Spleen (tissue), 11 donors: ENCODE results near the gene CDC42BPG. TPM values are rescaled to one million over a fixed set of nuclear protein-coding genes. Genes with fewer than 3 reads are reported as not detected.

Experiments used
- DNase-seq: peaks from one replicate; pipeline ENCODE4 v3.0.0-alpha.2; 2020
- H3K27ac ChIP-seq, 8 donors: fragments of 200-600 bp; sonication (generic) in 7 of 8; 1 replicate in 4 of 8; 2 replicates in 4 of 8; pipeline versions ENCODE4 v1.5.0 to v1.8.0; 2016 to 2021; ENCODE audit warnings: inconsistent platforms in 4 of 8, mild to moderate bottlenecking in 4 of 8, moderate library complexity in 1 of 8
- H3K27me3 ChIP-seq, 7 donors: fragments of 200-600 bp; sonication (generic) in 6 of 7; replicated peaks in 1 of 7; 1 replicate in 4 of 7; 2 replicates in 3 of 7; pipeline versions ENCODE4 v1.5.0 to v1.8.0; 2016 to 2021; ENCODE audit warnings: inconsistent platforms in 3 of 7, mild to moderate bottlenecking in 1 of 7
- H3K36me3 ChIP-seq, 6 donors: fragments of 200-600 bp; sonication (generic) in 5 of 6; 1 replicate in 4 of 6; 2 replicates in 2 of 6; pipeline versions ENCODE4 v1.5.0 to v1.8.0; 2016 to 2021; ENCODE audit warnings: inconsistent platforms in 2 of 6
- H3K4me1 ChIP-seq, 6 donors: fragments of 200-600 bp; sonication (generic) in 5 of 6; 1 replicate in 3 of 6; 2 replicates in 3 of 6; pipeline versions ENCODE4 v1.5.0 to v1.8.0; 2016 to 2021; ENCODE audit warnings: inconsistent platforms in 3 of 6
- H3K4me3 ChIP-seq, 8 donors: fragments of 200-600 bp; sonication (generic) in 7 of 8; 1 replicate in 4 of 8; 2 replicates in 4 of 8; pipeline versions ENCODE4 v1.5.0 to v1.8.0; 2016 to 2021; ENCODE audit warnings: inconsistent platforms in 4 of 8, mild to moderate bottlenecking in 4 of 8, moderate library complexity in 2 of 8
- H3K9me3 ChIP-seq, 8 donors: fragments of 200-600 bp; sonication (generic) in 7 of 8; 1 replicate in 4 of 8; 2 replicates in 4 of 8; pipeline versions ENCODE4 v1.5.0 to v1.8.0; 2016 to 2021; ENCODE audit warnings: inconsistent platforms in 4 of 8
- CTCF ChIP-seq, 11 experiments: fragments of 200-600 bp in 7 of 11; fragments of 450-650 bp in 4 of 11; sonication (generic) in 4 of 11; IDR thresholded peaks in 8 of 11; conservative IDR thresholded peaks in 3 of 11; 1 replicate in 7 of 11; 2 replicates in 4 of 11; pipeline versions ENCODE4 v1.4.0 to v1.8.0; 2016 to 2021; ENCODE audit warnings: antibody characterized with exemption in 11 of 11, inconsistent platforms in 4 of 11, mild to moderate bottlenecking in 1 of 11
- POLR2A ChIP-seq, 3 donors: fragments of 450-650 bp; IDR thresholded peaks; one replicate each; pipeline ENCODE4 v1.5.1; 2017; ENCODE audit warnings: antibody characterized with exemption in 3 of 3, mild to moderate bottlenecking in 1 of 3
- POLR2AphosphoS5 ChIP-seq, 3 donors: sonication (generic); formaldehyde crosslinking; IDR thresholded peaks; one replicate each; pipeline ENCODE4 v1.5.1; 2017; ENCODE audit warnings: antibody characterized with exemption in 3 of 3
- WGBS, 5 donors: extraction: QIAGEN DNeasy Blood & Tissue Kit in 3 of 5; methylation state at CpG; one replicate each; pipeline versions ENCODE4 v1.1.5 to v1.1.7; 2013 to 2018; 5-methylcytosine and 5-hydroxymethylcytosine counted together
- intact Hi-C: fragments of 100-400 bp; cut with DNase I; formaldehyde crosslinking; loops from one replicate; pipeline ENCODE4 v1.15.0; 2023; ENCODE audit warnings: low total_unique reads
- polyA plus RNA-seq, 3 donors: library from polyadenylated mRNA; stranded (reverse); fragments of 200-250 nt; gene quantifications; one replicate each; pipeline ENCODE4 v1.2.1, GENCODE V29; 2013
- total RNA-seq, 7 donors: library from RNA; depleted of rRNA in 3 of 7; stranded (reverse); fragments of >200 nt in 3 of 7; fragmentation: NEBNext Ultra II Directional in 4 of 7; extraction: Animal tissue kit (Norgen Biotek cat#: 25700) in 4 of 7; gene quantifications; one replicate each; pipeline versions ENCODE4 v1.1.0 to v1.2.1, GENCODE V29; 2016 to 2021
- donor health status: healthy with polysubstance abuse.
- donor health status: DM: no; HTN: no; CAD: no; lungs with moderate emphysema.
- donor health status: DM: no; HTN: no; CAD: no.
- donor health status: Bipolar disorder and iron deficiency.
- donor health status: healthy.
- donor health status: DM: no; HTN: no; CAD: no.
- donor health status: DM: yes; HTN: yes; CAD: no.

Gene CDC42BPG
- total and polyA plus RNA-seq, 10 donors, result 0.74 to 4.6 (median 2.5) TPM

DNA sequence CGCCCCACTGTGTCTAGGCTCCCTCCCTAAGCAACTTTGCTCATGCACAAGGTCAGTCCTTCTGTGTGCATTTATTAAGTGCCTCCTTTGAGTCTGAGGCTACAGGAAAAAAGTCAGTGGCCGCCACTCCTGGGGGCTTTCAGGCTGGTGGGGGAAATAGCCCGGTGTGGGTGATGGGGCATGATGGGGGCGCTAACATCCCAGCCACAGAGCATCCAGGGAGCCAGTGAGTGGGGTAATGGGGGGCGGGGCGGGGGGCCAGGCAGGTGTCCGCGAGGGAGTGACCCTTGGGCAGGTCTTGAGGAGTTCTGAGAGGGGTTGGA is 43.9 kb upstream of the CDC42BPG start:
- Histone ChIP-seq H3K27ac (peak overlapping the region in 7 of 8 donors; percentile 61 to 87 (median 76)), H3K27me3 (no peaks in the 10 kb centered on the region), H3K4me1 (peaks cover 16 to 79% (median 39%) of the 10 kb centered on the region in 6 donors), H3K9me3 (no peaks in the 10 kb centered on the region), H3K36me3 (no peaks in the 10 kb centered on the region), H3K4me3 (peak overlapping the region in 5 of 8 donors; percentile 18 to 59 (median 25))
- intact Hi-C loops, result no loop called here
- DNase-seq, result no peak
- TF ChIP-seq POLR2AphosphoS5 (IDR thresholded peaks at IDR 0.05) (no peak), POLR2A (IDR thresholded peaks at IDR 0.05) (no peak), CTCF (IDR thresholded peaks at IDR 0.05 in 8 of 11, conservative IDR thresholded peaks at IDR 0.05 in 3 of 11) (no peak)
- WGBS, 5 donors, result 65 to 77% (median 68%) methylated on average over 6 to 8 of the region's 8 CpGs

GRCh38 chr11:64887757-64888405 is 43.4 kb upstream of the CDC42BPG start:
- Histone ChIP-seq H3K4me1 (peaks cover 14 to 78% (median 34%) of the 10 kb centered on the region in 6 donors), H3K9me3 (no peaks in the 10 kb centered on the region), H3K27me3 (no peaks in the 10 kb centered on the region), H3K4me3 (peak overlapping the region in 5 of 8 donors; percentile 18 to 59 (median 25)), H3K27ac (peak overlapping the region; percentile 49 to 87 (median 72)), H3K36me3 (no peaks in the 10 kb centered on the region)
- TF ChIP-seq POLR2AphosphoS5 (IDR thresholded peaks at IDR 0.05) (peak; percentile 53 to 86 (median 71)), POLR2A (IDR thresholded peaks at IDR 0.05) (no peak), CTCF (IDR thresholded peaks at IDR 0.05 in 8 of 11, conservative IDR thresholded peaks at IDR 0.05 in 3 of 11) (peak; percentile 92 to 100 (median 99))
- WGBS, 5 donors, result 14 to 24% (median 15%) methylated on average over 18 to 34 of the region's 34 CpGs
- intact Hi-C loops, result no loop called here
- peak; percentile 98 for DNase-seq

DNA sequence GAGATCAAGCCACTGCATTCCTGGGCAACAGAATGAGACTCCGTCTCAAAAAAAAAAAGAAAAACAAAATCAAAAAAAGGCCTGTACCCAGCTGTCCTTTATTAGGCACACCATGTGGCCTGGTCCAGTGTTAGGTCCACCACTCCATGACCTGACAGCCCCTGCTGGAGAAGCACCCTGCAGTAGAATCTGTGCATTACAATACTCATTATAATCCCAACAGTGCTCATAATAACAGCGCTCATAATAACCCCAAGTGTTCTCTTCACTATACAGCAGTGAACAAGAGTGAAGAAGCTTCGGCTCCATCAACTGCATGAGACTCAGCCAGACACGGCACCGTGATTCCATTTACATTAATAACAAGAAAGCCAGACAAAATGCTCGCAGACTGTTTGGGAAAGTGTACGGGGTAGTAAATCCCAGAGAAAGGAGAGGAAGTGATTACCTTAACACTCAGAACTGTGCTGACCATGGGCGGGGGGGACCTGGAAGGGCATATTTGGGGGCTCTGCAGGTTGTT is 42.8 kb upstream of the CDC42BPG start:
- H3K27me3 ChIP-seq, result no peaks in the 10 kb centered on the region
- intact Hi-C loops, result no loop called here
- no peak for DNase-seq

More for the DNA sequence above, 42.8 kb upstream of the CDC42BPG start:
- no peaks in the 10 kb centered on the region for H3K36me3 ChIP-seq
- H3K9me3 ChIP-seq, result no peaks in the 10 kb centered on the region
- peak overlapping the region in 1 of 8 donors; percentile 59 for H3K4me3 ChIP-seq
- WGBS, 5 donors, result 71 to 86% (median 79%) methylated on average over 8 of the region's 8 CpGs
- H3K4me1 ChIP-seq, result peaks cover 10 to 74% (median 28%) of the 10 kb centered on the region in 6 donors
- TF ChIP-seq POLR2A (IDR thresholded peaks at IDR 0.05), result no peak
- no peak for TF ChIP-seq CTCF (IDR thresholded peaks at IDR 0.05 in 8 of 11, conservative IDR thresholded peaks at IDR 0.05 in 3 of 11)
- no peak for TF ChIP-seq POLR2AphosphoS5 (IDR thresholded peaks at IDR 0.05)
- H3K27ac ChIP-seq, result peak overlapping the region; percentile 49 to 87 (median 72)
